Measurements from ENCODE around the gene MT1E.
"Not testable (repeated sequence)": the region's sequence is repeated elsewhere in the genome, so short reads cannot be mapped to it uniquely, and the experiment has no call there.

Gene MT1E

GRCh38 chr16:56672761-56673536 is 47.4 kb downstream of the MT1E start:
- DNase-seq (ENCODE audit: low spot score): no peak

DNA sequence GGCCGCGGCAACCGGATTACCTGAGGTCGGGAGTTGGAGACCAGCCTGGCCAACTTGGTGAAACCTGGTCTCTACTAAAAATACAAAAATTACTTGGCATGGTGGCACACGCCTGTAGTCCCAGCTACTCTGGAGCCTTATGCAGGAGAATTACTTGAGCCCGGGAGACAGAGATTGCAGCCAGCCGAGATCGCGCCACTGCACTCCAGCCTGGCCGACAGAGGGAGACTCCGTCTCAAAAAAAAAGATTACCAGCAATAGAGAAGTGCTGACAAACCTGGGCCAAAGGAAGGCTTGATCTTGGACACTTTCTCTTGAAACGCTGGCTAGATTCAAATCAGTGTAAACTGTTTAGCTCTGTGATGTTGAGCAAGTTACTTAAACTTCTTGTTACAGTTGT is 48.3 kb downstream of the MT1E start:
- no peak for DNase-seq (ENCODE audit: low spot score)

- DNase-seq (ENCODE audit: low spot score): not testable (repeated sequence)
These were observed 49.0 kb downstream of the MT1E start for GRCh38 chr16:56674570-56674969.

GRCh38 chr16:56675685-56676210 is 50.2 kb downstream of the MT1E start:
- DNase-seq (ENCODE audit: low spot score): no peak

Data from RKO (cell line).